Transverse colon (tissue), 4 donors: ENCODE results near the gene ZBTB46. TPM values are rescaled to one million over a fixed set of nuclear protein-coding genes. Genes with fewer than 3 reads are reported as not detected.

ENCODE experiments used
- DNase-seq: peaks from one replicate; pipeline ENCODE4 v3.0.0-alpha.2; 2019
- H3K27ac ChIP-seq, 4 donors: fragments of 200-600 bp; sonication (generic); 2 replicates each; pipeline ENCODE4 v1.5.1; 2016 to 2018; ENCODE audit warnings: inconsistent platforms in 4 of 4
- H3K27me3 ChIP-seq: fragments of 200-600 bp; sonication (generic); 2 replicates; pipeline ENCODE4 v1.5.1; 2017; ENCODE audit warnings: inconsistent platforms
- H3K36me3 ChIP-seq, 4 donors: fragments of 200-600 bp; sonication (generic); 2 replicates each; pipeline ENCODE4 v1.5.1; 2017 to 2019; ENCODE audit warnings: inconsistent platforms in 4 of 4
- H3K4me1 ChIP-seq, 4 donors: fragments of 200-600 bp; sonication (generic); 2 replicates each; pipeline ENCODE4 v1.5.1; 2017 to 2020; ENCODE audit warnings: inconsistent platforms in 4 of 4
- H3K4me3 ChIP-seq, 4 donors: fragments of 200-600 bp; sonication (generic); 1 replicate in 1 of 4; 2 replicates in 3 of 4; pipeline versions ENCODE4 v1.5.1 to v1.6.1; 2017 to 2019; ENCODE audit warnings: inconsistent platforms in 4 of 4
- H3K9me3 ChIP-seq, 2 donors: fragments of 200-600 bp; sonication (generic); 2 replicates each; pipeline ENCODE4 v1.5.1; 2017 to 2019; ENCODE audit warnings: inconsistent platforms in 2 of 2
- EP300 ChIP-seq: sonication (generic); formaldehyde crosslinking; IDR thresholded peaks from one replicate; pipeline ENCODE4 v1.6.1; 2017; ENCODE audit warnings: antibody characterized with exemption, low read depth
- POLR2A ChIP-seq: fragments of 450-650 bp; IDR thresholded peaks from one replicate; pipeline ENCODE4 v1.6.1; 2016; ENCODE audit warnings: antibody characterized with exemption, mild to moderate bottlenecking, moderate library complexity
- POLR2AphosphoS5 ChIP-seq, 3 donors: sonication (generic); formaldehyde crosslinking; IDR thresholded peaks; one replicate each; pipeline ENCODE4 v1.6.1; 2016; ENCODE audit warnings: antibody characterized with exemption in 3 of 3
- WGBS, 2 donors: methylation state at CpG; one replicate each; pipeline ENCODE4 v1.1.5; 2018; ENCODE audit warnings: low coverage in 1 of 2; 5-methylcytosine and 5-hydroxymethylcytosine counted together
- in situ Hi-C, 4 donors: fragments of 200-750 bp; cut with MboI; loops; one replicate each; pipeline versions ENCODE4 v1.15.0 to v1.15.1; 2017; ENCODE audit warnings: low sequenced_read_pairs in 3 of 4, low pct_ligation_motif_present in 1 of 4, low pct_unique_long_range_greater_than_20kb in 1 of 4
- intact Hi-C: fragments of 100-400 bp; cut with DNase I; formaldehyde crosslinking; loops from one replicate; pipeline ENCODE4 v1.15.1; 2023; ENCODE audit warnings: low total_unique reads
- total RNA-seq, 4 donors: library from RNA; depleted of rRNA; stranded (reverse); fragments of >200 nt; gene quantifications; one replicate each; pipeline ENCODE4 v1.1.0, GENCODE V29; 2016
- TF ChIP-seq, protein P1 (sequence below), 5 experiments: fragments of 200-600 bp in 3 of 5; fragments of 450-650 bp in 2 of 5; sonication (generic) in 3 of 5; IDR thresholded peaks; 1 replicate in 2 of 5; 2 replicates in 3 of 5; pipeline ENCODE4 v1.5.1; 2016 to 2017; ENCODE audit warnings: antibody characterized with exemption in 5 of 5, inconsistent platforms in 3 of 5, mild to moderate bottlenecking in 2 of 5, moderate library complexity in 1 of 5

The ZBTB46 gene
- total RNA-seq, 4 donors from 2014 or later: 2.3 to 6.0 (median 5.3) TPM

DNA sequence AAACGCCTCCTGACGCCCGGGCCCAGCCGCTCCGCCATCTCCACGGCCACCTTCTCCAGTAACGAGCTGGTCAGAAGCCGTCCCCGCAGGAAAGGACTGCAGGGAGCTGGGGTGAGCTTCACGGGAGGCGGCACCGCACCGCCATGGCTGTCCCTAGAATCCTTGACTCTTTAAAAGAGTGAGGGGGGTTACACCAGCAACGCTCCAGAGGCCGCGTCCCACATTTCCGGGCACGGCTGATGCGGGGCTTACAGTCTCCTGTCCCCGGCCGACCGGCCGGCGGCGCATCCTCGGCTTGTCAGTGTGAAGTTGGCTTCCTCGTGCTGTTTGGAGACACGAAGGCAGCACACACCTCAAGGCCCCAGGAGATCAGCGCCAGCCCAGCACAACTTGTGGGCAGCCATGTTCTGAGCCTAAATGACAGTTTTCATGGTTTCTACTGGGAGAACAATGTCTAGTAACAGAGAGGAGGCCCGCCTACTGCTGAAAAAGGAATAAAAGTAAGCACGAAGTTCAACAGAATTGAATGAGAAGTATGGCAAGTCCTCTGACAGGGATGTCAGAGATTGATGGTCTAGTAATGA is 61.1 kb downstream of the ZBTB46 start:
- in situ Hi-C loops (no loop called here), intact Hi-C loops (loop anchor here (10.0 kb wide), 1 partner anchor 205 kb away; the partner anchor contains the start of gene SAMD10)
- H3K36me3 ChIP-seq: no peaks in the 10 kb centered on the region
- no peak overlapping the region for H3K27ac ChIP-seq
- DNase-seq: no peak
- TF ChIP-seq, protein P1, sequence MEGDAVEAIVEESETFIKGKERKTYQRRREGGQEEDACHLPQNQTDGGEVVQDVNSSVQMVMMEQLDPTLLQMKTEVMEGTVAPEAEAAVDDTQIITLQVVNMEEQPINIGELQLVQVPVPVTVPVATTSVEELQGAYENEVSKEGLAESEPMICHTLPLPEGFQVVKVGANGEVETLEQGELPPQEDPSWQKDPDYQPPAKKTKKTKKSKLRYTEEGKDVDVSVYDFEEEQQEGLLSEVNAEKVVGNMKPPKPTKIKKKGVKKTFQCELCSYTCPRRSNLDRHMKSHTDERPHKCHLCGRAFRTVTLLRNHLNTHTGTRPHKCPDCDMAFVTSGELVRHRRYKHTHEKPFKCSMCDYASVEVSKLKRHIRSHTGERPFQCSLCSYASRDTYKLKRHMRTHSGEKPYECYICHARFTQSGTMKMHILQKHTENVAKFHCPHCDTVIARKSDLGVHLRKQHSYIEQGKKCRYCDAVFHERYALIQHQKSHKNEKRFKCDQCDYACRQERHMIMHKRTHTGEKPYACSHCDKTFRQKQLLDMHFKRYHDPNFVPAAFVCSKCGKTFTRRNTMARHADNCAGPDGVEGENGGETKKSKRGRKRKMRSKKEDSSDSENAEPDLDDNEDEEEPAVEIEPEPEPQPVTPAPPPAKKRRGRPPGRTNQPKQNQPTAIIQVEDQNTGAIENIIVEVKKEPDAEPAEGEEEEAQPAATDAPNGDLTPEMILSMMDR (IDR thresholded peaks at IDR 0.05): no peak
- no peak for TF ChIP-seq EP300
- TF ChIP-seq POLR2AphosphoS5 (IDR thresholded peaks at IDR 0.05): no peak
- TF ChIP-seq POLR2A: no peak
- WGBS, 2 donors: 79 to 93% methylated on average over 5 to 31 of the region's 31 CpGs
- H3K27me3 ChIP-seq: peaks cover 3% of the 10 kb centered on the region
- H3K9me3 ChIP-seq: no peaks in the 10 kb centered on the region
- peaks cover 0 to 9% (median 0%) of the 10 kb centered on the region in 4 donors for H3K4me1 ChIP-seq
- H3K4me3 ChIP-seq: no peak overlapping the region

GRCh38 chr20:63768591-63769515 is 62.2 kb downstream of the ZBTB46 start:
- H3K27ac ChIP-seq: no peak overlapping the region
- DNase-seq: no peak
- H3K36me3 ChIP-seq: no peaks in the 10 kb centered on the region
- H3K9me3 ChIP-seq: no peaks in the 10 kb centered on the region
- intact Hi-C loops: no loop called here
- no peaks in the 10 kb centered on the region for H3K27me3 ChIP-seq
- in situ Hi-C loops: no loop called here
- H3K4me1 ChIP-seq: peaks cover 0 to 6% (median 0%) of the 10 kb centered on the region in 4 donors
- no peak overlapping the region for H3K4me3 ChIP-seq
- 89 to 90% methylated on average over 9 to 26 of the region's 26 CpGs for WGBS, 2 donors
- no peak for TF ChIP-seq POLR2AphosphoS5 (IDR thresholded peaks at IDR 0.05)
- TF ChIP-seq, protein P1 (IDR thresholded peaks at IDR 0.05): no peak
- no peak for TF ChIP-seq EP300
- TF ChIP-seq POLR2A: no peak

GRCh38 chr20:63767886-63768285 is 63.2 kb downstream of the ZBTB46 start:
- Histone ChIP-seq H3K9me3 (no peaks in the 10 kb centered on the region), H3K27me3 (no peaks in the 10 kb centered on the region), H3K27ac (no peak overlapping the region), H3K4me1 (peaks cover 0 to 5% (median 0%) of the 10 kb centered on the region in 4 donors), H3K36me3 (no peaks in the 10 kb centered on the region), H3K4me3 (no peak overlapping the region)
- intact Hi-C loops (no loop called here), in situ Hi-C loops (no loop called here)
- no peak for TF ChIP-seq POLR2A
- TF ChIP-seq, protein P1 (IDR thresholded peaks at IDR 0.05): no peak
- TF ChIP-seq EP300: no peak
- 85 to 88% methylated on average over 2 to 7 of the region's 7 CpGs for WGBS, 2 donors
- no peak for DNase-seq

DNA sequence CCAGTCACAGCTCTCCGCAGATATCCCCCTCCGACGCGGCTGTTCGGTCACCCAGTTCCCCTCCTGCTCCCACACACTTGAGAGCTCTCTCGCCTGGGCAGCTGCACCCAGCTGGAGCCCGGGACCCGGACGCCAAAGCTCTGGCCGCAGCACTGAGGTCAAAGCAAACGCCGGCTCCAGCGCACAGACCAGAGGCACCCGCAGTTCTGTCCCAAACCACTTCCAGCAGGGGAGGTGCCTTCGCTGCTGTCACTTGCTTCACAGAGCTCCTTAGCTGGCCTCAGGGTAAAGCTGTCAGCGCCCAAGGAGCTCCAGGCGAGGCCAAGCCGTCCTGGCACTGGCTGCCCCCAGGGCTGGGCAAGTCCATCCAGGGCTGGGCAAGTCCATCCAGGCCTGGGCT is 63.6 kb downstream of the ZBTB46 start:
- peak; percentile 30 for DNase-seq
- intact Hi-C loops (no loop called here), in situ Hi-C loops (no loop called here)
- H3K9me3 ChIP-seq: no peaks in the 10 kb centered on the region
- no peak overlapping the region for H3K4me3 ChIP-seq
- TF ChIP-seq, protein P1 (IDR thresholded peaks at IDR 0.05): no peak
- TF ChIP-seq EP300 (no peak), POLR2AphosphoS5 (IDR thresholded peaks at IDR 0.05) (no peak)
- H3K4me1 ChIP-seq: peaks cover 0 to under 1% (median 0%) of the 10 kb centered on the region in 4 donors
- H3K27me3 ChIP-seq: no peaks in the 10 kb centered on the region
- no peaks in the 10 kb centered on the region for H3K36me3 ChIP-seq
- H3K27ac ChIP-seq: no peak overlapping the region
- 79% methylated on average over 17 of the region's 18 CpGs; no CpG with 5 or more reads in 1 of the 2 donors for WGBS, 2 donors
